GM11168 (cell line): ENCODE results near the gene FANCD2.
"Not testable (repeated sequence)": the region's sequence is repeated elsewhere in the genome, so short reads cannot be mapped to it uniquely, and the experiment has no call there.

ENCODE experiments used
- in situ Hi-C: fragments of 300-500 bp; cut with MboI; formaldehyde crosslinking; loops from one replicate; pipeline ENCODE4 v1.12.0; 2022; ENCODE audit warnings: low sequenced_read_pairs; ENCODE audit not compliant: unreplicated experiment

FANCD2 gene

DNA sequence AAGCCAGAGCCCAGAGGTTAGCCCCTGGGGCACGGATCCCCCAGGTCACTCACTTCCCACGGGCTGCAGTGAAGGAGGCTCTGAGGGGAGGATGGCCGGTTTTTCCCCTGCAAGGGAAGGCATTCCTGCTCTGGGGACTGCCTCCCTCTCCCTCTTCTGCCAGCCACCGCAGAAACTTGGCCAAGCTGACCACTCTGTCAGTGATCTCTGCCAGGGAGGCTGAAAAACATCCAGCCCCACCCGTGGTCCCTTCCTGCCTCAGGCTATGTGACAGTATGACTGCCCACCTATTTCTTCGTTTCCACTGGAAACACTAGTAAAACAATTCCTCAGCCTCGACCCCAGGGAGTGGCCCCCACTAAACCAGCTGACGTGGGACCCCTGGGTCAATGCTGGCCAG lies 14.6 kb upstream of the FANCD2 start:
- in situ Hi-C loops = no loop called here

DNA sequence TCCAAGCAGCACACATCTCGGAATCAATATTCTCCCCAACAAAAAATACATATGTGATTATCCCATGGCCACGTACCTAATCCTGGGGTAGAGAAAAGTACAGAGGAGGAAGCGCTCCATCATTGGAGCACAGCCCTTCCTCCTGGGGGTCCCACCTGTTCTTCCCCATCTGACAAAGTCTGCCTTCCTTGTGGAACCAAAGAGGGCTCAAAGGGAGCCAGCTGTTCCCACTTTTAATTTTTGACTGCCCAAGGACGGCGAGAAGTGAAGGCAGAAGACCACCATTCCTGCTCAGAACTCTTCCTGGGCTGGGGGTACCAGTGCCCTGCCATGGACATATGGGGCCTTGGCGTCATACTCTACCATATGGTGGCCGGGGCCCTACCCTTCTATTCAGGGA lies 14.1 kb upstream of the FANCD2 start:
- in situ Hi-C loops = no loop called here

GRCh38 chr3:10015461-10015904 lies 10.8 kb upstream of the FANCD2 start:
- in situ Hi-C loops = no loop called here

DNA sequence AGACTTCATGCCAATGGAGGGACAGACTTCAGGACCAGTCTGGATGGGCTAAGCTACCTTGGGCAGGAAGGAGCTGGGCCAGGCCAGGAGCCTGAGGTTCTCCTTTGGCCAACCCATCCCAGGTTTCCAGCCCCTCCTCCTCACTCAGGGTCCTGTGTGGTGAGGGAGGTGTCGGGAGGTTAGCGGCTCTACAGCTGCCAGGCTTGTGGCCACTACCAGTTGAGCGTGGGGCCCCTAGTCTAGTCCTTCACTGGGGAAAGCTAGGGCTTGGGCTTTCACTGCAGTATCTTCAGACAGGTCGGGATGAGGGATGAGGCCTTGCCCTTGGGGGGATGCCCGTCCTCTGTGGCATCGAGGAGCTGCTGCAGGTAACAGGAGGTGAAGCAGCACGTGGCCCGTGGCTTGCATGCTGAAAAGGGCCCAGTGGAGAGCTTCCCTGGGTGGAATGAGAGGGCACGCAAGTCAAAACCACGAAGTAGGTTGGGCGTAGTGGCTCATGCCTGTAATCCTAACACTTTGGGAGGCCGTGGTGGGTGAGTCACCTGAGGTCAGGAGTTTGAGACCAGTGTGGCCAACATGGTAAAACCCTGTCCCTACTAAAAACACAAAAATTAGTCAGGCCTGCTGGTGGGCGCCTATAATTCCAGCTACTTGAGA lies 8.5 kb upstream of the FANCD2 start:
- in situ Hi-C loops = no loop called here

GRCh38 chr3:10018806-10019205 lies 7.4 kb upstream of the FANCD2 start:
- in situ Hi-C loops = not testable (repeated sequence)

GRCh38 chr3:10019326-10019725 lies 6.9 kb upstream of the FANCD2 start:
- in situ Hi-C loops = no loop called here

DNA sequence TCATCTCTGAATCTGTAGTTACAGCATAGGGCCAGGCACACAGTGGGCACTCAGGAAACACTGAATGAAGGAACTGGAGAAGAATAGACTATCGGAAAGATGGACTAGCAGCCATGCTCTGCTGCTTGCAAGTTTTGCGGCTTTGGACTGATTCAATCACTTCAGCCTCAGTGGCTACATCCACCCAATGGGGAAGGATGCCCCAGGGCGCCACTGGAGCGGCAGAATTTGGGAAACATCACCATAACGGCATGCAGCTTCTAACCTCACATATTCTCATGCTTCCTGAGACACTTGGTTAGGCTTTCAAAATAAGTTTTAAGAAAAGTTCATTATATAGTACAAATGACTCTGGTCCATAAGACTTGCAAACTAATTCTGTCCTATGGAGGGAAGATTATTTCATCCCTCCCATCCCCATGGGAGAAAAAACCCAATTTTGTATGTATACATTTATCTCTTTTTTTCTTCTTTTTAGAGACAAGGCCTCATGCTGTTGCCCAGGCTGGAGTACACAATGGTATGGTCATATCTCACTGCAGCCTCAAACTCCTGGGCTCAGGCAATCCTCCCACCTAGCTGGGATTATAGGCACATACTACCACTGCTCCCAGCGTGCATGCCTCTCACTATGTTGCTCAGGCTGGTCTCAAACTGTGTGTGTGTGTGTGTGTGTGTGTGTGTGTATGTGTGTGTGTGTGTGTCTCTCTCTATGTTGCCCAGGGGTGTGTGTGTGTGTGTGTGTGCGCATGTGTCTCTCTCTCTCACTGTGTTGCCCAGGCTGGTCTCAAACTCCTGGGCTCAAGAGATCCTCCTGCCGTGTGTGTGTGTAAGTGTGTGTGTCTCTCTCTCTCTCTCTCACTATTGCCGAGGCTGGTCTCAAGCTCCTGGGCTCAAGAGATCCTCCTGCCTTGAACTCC lies 4.1 kb upstream of the FANCD2 start:
- in situ Hi-C loops = no loop called here

DNA sequence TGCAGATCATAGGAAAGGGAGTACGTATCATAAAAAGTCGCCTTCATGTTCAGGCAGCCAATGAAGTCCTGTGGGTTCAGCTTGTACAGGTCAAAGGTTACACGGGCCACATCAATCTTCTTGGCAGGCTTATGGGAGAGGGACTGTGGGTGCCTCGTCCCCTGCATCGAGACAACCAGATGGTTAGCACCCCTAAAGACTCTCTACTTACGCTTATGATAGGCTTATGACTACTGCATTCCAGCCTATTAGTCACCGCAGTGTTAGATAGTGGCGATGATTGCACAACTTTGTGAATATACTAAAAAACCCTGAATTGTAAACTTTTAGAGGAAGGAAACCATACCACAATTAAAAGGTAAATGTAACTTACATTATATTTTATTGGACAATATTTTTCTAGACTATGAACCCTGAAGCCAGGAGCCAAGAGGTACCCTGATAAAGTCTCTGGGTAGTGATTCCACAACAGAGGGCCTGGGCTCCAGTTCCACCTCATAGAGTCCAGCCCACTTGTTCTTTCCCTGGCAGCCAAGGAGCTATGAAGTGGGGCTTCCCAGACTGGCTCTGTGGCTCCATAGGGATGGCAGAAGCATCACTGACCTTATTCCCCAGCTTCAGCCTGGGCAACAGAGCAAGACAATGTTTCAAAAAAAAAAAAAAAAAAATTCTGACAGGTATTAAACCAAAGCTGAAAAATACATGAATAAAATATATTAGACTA lies 2.5 kb upstream of the FANCD2 start:
- in situ Hi-C loops = no loop called here

DNA sequence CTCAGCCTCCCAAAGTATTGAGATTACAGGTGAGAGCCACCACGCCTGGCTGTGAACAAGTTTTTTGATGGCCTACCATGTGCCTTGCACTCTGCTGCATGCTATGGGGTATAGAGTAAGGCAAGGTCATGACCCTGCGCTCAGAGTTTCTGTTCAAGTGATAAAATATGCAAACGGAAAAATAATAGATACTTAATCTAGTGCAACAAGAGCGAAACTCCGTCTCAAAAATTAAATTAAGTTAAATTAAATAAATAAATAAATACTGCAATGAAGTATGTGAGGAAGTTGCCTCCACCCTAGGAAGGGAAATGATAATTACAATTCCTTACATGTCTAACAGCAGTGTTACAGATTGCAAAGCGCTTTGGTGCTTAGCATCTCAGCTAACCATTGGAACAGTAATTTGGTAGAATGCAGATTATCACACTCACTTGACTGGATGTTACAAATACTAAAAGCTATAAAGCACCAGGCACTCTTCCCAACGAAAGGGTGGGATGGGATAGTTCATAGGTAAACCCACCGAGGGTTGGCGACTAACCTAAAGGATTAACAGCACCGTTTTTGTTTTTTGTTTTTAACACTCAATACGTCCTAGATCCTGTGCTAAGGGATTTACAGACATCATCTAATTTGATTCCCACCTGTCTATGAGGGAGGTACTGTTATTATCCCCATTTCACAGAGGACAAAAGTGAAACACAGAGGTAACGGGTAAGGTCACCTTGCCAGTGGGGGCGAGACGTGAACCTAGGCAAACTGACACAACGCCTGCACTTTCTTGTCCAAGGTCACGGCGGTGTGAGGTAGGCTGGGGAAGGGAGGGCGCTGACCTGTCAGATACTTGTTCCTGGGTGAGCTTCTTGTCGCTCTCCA lies 793 bp upstream of the FANCD2 start:
- in situ Hi-C loops = no loop called here

GRCh38 chr3:10041034-10041433 lies 14.8 kb downstream of the FANCD2 start:
- in situ Hi-C loops = no loop called here

- in situ Hi-C loops = loop anchor here (5.0 kb wide), 2 partner anchors 56 to 1824 kb away; no protein-coding TSS in a partner anchor
Observed at GRCh38 chr3:10047876-10048275, 21.6 kb downstream of the FANCD2 start.

DNA sequence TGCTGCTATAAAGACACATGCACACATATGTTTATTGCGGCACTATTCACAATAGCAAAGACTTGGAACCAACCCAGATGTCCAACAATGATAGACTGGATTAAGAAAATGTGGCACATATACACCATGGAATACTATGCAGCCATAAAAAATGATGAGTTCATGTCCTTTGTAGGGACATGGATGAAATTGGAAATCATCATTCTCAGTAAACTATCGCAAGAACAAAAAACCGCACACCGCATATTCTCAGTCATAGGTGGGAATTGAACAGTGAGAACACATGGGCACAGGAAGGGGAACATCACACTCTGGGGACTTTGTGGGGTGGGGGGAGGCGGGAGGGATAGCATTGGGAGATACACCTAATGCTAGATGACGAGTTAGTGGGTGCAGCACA lies 26.8 kb downstream of the FANCD2 start:
- in situ Hi-C loops = not testable (repeated sequence)

GRCh38 chr3:10055097-10055496 lies 28.9 kb downstream of the FANCD2 start:
- in situ Hi-C loops = no loop called here

DNA sequence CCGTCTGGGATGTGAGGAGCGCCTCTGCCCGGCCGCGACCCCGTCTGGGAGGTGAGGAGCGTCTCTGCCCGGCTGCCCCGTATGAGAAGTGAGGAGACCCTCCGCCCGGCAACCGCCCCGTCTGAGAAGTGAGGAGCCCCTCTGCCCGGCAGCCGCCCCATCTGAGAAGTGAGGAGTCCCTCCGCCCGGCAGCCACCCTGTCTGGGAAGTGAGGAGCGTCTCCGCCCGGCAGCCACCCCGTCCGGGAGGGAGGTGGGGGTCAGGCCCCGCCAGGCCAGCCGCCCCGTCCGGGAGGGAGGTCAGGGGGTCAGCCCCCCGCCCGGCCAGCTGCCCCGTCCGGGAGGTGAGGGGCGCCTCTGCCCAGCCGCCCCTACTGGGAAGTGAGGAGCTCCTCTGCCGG lies 43.8 kb downstream of the FANCD2 start:
- in situ Hi-C loops = not testable (repeated sequence)

DNA sequence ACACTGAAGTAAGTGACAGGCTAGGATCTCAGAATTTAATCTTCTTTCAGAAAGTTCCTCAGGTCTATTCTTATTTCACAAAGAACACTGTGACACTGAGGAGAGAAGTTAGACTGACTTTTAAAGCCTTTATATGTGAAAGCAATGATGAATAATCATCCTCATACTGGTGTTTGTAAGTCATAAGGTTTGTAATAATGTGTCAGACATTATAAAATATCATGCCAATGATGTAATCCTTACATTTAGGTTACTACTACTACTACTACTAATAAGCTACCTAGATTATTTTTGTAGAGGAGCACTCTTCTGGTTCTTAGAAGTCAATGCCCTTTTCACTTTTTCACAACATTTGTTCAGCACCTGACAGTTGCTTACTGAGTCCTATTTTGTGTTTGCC lies 48.4 kb downstream of the FANCD2 start:
- in situ Hi-C loops = no loop called here

DNA sequence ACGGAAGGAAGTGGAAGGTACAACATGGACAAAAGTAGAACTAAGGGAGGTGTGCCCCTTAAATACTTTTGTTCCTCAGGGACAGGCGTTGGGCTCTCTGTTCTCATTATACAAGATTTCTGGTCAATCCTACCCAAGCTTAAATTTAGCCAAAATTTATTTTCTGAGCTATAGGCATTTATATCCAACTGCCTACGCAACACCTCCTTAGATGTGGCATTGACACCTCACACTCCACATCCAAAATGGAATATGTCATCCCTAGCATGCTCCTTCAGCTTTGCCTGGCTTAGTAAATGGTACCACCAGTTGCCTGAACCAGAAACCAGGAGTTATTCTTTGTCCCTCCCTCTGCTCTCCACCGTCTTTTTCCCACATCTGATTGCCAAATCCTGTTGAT lies 55.6 kb downstream of the FANCD2 start:
- in situ Hi-C loops = no loop called here

DNA sequence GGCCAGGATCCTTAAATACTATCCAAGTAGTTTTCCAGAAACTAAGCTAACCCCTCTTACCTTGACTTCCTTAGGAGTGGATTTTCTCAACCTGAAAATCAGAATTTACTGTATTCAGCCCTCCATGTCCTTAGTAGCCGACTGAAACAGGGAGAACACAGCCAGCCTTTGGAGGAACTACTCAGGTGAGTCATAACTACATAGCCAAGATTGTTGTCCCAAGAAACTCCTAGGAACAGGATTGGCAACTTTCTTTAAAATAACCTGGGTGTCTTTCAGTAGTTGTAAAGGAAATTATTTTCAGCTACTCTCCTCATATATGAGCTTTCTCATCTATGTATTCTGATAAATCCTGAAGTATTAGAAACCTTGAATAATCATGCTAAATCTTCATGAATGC lies 59.5 kb downstream of the FANCD2 start:
- in situ Hi-C loops = no loop called here

DNA sequence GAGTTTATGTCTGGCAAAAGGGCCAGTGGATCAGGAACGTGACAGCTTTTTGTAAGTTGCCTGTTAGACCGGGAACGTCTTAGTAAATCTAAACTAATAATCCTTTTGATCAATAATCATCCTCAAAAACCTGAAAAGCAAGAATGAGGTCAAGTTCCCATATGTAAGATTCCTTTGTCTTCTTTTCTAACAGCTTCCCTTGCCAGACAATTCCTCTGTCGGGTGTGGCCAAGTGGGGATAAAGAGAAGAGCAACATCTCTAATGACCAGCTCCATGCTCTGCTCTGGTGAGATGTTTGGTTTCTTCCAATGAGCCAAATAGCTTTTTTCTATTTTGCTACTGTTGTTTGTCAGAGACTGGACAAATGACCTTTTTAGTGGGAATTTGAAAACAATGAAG lies 62.0 kb downstream of the FANCD2 start:
- in situ Hi-C loops = no loop called here

GRCh38 chr3:10090179-10090578 lies 63.9 kb downstream of the FANCD2 start:
- in situ Hi-C loops = no loop called here

DNA sequence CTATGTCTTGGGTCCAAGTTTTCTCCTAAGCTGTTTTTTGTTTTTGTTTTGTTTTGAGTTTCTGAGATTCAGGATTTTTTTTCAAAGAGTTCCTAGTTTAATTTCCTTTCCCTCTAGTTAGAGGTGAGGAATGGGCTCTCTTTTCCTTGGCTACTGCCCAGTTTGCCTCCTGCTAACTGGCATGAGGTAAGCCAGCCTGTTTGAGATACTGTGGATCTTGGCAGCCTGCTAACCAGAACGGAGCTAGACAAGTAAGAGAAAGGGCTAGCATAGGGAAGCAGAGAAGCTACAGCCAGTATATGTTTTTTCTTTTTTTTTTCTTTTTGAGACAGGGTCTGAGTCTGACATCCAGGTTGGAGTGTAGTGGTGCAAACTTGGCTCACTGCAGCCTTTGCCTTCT lies 64.5 kb downstream of the FANCD2 start:
- in situ Hi-C loops = not testable (repeated sequence)
